WTC11 (cell line): Measurements from ENCODE around the gene C4orf54.

Source experiments
- JAZF1 ChIP-seq: fragments of 250-450 bp; sonication (Bioruptor Pico); IDR thresholded peaks from 2 replicates; pipeline ENCODE4 v1.9.0; 2021; ENCODE audit warnings: moderate library complexity, mild to moderate bottlenecking, inconsistent platforms
- NR3C1 ChIP-seq: sonication (generic); formaldehyde crosslinking; conservative IDR thresholded peaks from 2 replicates; pipeline ENCODE4 v1.8.1; 2023; ENCODE audit warnings: low read depth, mild to moderate bottlenecking, missing genetic modification reagents
- PRRX2 ChIP-seq: fragments of 250-450 bp; sonication (Bioruptor Pico); IDR thresholded peaks from 2 replicates; pipeline ENCODE4 v1.8.0; 2021; ENCODE audit warnings: mild to moderate bottlenecking
- SMAD4 ChIP-seq: sonication (generic); formaldehyde crosslinking; IDR thresholded peaks from 2 replicates; pipeline ENCODE4 v1.8.0; 2022; ENCODE audit warnings: mild to moderate bottlenecking, missing genetic modification reagents
- ZNF232 ChIP-seq: sonication (generic); formaldehyde crosslinking; IDR thresholded peaks from 2 replicates; pipeline ENCODE4 v1.8.0; 2022; ENCODE audit warnings: mild to moderate bottlenecking, missing genetic modification reagents
- ZNF317 ChIP-seq: sonication (generic); formaldehyde crosslinking; IDR thresholded peaks from 2 replicates; pipeline ENCODE4 v1.8.1; 2023; ENCODE audit warnings: low read depth, mild to moderate bottlenecking, moderate library complexity, missing genetic modification reagents, borderline replicate concordance
- ZNF396 ChIP-seq: fragments of 250-450 bp; sonication (Bioruptor Pico); IDR thresholded peaks from 2 replicates; pipeline ENCODE4 v1.8.0; 2021; ENCODE audit warnings: mild to moderate bottlenecking, moderate library complexity, borderline replicate concordance
- TF ChIP-seq, protein P1 (sequence below): fragments of 200-600 bp; IDR thresholded peaks from 2 replicates; pipeline ENCODE4 v1.8.0; 2022; ENCODE audit warnings: antibody characterized with exemption
- TF ChIP-seq, protein P2 (sequence below): sonication (generic); formaldehyde crosslinking; IDR thresholded peaks from 2 replicates; pipeline ENCODE4 v1.8.1; 2022; ENCODE audit warnings: mild to moderate bottlenecking, moderate library complexity, missing genetic modification reagents
- TF ChIP-seq, protein P3 (sequence below): sonication (generic); formaldehyde crosslinking; IDR thresholded peaks from 2 replicates; pipeline ENCODE4 v1.8.1; 2023; ENCODE audit warnings: mild to moderate bottlenecking, missing genetic modification reagents, moderate library complexity
- TF ChIP-seq, protein P4 (sequence below): sonication (generic); formaldehyde crosslinking; IDR thresholded peaks from 2 replicates; pipeline ENCODE4 v1.8.0; 2023; ENCODE audit warnings: missing genetic modification reagents

DNA sequence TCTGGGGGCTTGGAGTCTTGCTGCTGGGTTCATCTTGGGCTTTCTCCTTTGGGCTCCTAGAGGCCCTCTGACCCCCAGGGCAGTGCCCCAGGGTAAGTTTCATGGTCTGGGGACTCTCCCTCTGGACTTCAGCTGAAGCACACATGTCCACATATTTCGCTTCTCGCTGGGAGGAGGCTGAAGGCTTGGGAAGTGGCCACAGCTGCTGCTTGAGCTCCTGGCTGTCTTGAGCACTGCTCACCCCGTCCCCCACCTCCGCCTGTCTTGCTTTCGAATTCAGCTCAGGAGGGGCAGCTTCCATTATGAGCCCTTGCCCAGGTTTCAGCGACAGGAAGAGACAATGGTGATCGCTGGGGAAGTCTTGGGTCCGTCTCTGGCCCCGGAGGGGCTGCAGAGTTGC, 3.7 kb downstream of the C4orf54 start:
- TF ChIP-seq, protein P1, sequence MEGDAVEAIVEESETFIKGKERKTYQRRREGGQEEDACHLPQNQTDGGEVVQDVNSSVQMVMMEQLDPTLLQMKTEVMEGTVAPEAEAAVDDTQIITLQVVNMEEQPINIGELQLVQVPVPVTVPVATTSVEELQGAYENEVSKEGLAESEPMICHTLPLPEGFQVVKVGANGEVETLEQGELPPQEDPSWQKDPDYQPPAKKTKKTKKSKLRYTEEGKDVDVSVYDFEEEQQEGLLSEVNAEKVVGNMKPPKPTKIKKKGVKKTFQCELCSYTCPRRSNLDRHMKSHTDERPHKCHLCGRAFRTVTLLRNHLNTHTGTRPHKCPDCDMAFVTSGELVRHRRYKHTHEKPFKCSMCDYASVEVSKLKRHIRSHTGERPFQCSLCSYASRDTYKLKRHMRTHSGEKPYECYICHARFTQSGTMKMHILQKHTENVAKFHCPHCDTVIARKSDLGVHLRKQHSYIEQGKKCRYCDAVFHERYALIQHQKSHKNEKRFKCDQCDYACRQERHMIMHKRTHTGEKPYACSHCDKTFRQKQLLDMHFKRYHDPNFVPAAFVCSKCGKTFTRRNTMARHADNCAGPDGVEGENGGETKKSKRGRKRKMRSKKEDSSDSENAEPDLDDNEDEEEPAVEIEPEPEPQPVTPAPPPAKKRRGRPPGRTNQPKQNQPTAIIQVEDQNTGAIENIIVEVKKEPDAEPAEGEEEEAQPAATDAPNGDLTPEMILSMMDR = no peak
- TF ChIP-seq SMAD4 (CRISPR knock-in tag) = no peak
- TF ChIP-seq, protein P2, sequence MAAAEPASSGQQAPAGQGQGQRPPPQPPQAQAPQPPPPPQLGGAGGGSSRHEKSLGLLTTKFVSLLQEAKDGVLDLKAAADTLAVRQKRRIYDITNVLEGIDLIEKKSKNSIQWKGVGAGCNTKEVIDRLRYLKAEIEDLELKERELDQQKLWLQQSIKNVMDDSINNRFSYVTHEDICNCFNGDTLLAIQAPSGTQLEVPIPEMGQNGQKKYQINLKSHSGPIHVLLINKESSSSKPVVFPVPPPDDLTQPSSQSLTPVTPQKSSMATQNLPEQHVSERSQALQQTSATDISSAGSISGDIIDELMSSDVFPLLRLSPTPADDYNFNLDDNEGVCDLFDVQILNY (CRISPR knock-in tag) = no peak
- TF ChIP-seq PRRX2 = no peak
- TF ChIP-seq, protein P3, sequence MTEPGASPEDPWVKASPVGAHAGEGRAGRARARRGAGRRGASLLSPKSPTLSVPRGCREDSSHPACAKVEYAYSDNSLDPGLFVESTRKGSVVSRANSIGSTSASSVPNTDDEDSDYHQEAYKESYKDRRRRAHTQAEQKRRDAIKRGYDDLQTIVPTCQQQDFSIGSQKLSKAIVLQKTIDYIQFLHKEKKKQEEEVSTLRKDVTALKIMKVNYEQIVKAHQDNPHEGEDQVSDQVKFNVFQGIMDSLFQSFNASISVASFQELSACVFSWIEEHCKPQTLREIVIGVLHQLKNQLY (CRISPR knock-in tag) = no peak
- TF ChIP-seq JAZF1 = no peak
- TF ChIP-seq NR3C1 (CRISPR knock-in tag) = no peak
- no peak for TF ChIP-seq ZNF232
- TF ChIP-seq ZNF396 = no peak
- no peak for TF ChIP-seq ZNF317 (CRISPR knock-in tag)
- TF ChIP-seq, protein P4, sequence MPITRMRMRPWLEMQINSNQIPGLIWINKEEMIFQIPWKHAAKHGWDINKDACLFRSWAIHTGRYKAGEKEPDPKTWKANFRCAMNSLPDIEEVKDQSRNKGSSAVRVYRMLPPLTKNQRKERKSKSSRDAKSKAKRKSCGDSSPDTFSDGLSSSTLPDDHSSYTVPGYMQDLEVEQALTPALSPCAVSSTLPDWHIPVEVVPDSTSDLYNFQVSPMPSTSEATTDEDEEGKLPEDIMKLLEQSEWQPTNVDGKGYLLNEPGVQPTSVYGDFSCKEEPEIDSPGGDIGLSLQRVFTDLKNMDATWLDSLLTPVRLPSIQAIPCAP (CRISPR knock-in tag) = no peak
